HG03045 (cell line): ENCODE measurements around the gene PPP1R13B.

Experiments used
- ATAC-seq: cut with Tn5 transposase; IDR thresholded peaks from one replicate; pipeline ENCODE4 v1.9.1; 2021; ENCODE audit warnings: mild to moderate bottlenecking, moderate library complexity; ENCODE audit not compliant: unreplicated experiment

PPP1R13B gene

GRCh38 chr14:103836976-103837725 is 10.2 kb downstream of the PPP1R13B start:
- ATAC-seq = no peak

- ATAC-seq = no peak
Observed at GRCh38 chr14:103834956-103835355, 12.4 kb downstream of the PPP1R13B start.

DNA sequence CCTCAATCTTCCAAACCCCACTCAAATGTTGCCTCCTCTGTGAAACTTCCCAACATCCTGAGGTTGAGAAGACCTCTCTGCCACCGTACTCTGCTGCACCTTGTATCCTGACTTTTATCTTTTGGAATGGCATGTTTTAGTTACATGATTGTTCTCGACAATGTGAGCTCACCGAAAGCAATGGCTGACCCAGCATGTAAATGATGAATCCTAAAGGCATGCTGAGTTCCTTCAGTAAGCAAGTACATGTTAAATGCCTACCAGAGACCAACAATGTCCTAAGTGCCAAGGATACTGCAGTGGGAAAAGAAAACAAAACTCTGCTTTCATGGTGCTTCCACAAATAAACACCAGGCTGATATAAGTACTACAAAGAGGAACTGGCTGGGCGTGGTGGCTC is 13.7 kb downstream of the PPP1R13B start:
- no peak for ATAC-seq

GRCh38 chr14:103832046-103832445 is 15.3 kb downstream of the PPP1R13B start:
- no peak for ATAC-seq

GRCh38 chr14:103830511-103831270 is 16.7 kb downstream of the PPP1R13B start:
- ATAC-seq = no peak

GRCh38 chr14:103828315-103828967 is 18.9 kb downstream of the PPP1R13B start:
- ATAC-seq = no peak

DNA sequence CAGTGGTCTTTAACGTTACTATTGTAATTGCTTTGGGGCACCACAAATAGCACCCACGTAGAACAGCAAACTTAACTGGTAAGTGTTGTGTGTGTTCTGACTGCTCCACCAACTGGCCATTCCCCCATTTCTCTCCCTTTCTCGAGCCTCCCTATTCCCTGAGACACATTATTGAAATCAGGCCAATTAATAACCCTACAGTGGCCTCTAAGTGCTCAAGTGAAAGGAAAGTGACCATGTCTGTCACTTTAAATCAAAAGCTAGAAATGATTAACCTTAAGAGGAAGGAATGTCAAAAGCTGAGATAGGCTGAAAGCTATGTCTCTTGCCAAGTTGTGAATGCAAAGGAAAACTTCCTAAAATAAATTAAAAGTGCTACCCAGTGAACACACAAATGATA is 22.3 kb downstream of the PPP1R13B start:
- ATAC-seq = no peak

- no peak for ATAC-seq
Observed at GRCh38 chr14:103820908-103821307, 26.5 kb downstream of the PPP1R13B start.

- ATAC-seq = no peak
Observed at GRCh38 chr14:103820382-103820781, 27.0 kb downstream of the PPP1R13B start.

DNA sequence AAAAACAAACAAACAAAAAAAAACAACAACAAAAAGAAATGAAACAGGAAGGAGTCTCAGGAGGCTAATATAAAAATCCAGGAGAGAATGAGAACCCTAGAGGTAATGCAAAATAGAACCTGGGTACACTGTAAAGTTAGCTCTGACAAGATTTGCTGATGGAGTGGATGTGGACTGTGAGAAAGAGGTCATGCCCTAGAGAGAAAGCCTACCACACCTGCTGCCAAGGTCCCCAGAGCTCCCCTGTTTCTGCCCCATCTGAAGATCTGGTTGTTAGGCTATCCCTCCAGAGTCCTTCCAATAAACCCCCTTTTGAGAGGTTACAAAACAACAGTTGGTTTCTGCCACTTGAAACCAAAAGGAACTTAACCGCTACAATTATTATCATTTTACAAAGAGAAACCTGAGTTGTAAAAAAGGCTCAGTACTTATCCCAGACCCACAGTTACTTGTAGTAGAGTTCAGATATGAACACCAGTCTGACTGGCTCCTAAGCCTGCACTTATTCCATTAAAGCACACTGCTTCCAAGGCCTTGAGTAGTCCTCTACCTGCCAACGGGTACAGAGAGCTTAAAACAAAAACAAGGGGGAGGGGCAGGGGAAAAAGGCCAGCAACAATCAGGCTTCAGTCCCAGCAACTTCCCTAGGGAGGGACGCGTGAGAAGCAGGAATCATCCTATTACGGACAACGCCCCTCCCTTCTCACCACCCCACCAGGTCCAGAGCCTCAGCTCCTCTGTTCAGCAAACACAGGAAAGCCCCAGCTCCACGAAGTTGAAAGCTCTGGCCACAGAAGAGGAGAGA is 27.7 kb downstream of the PPP1R13B start:
- ATAC-seq = no peak

GRCh38 chr14:103818870-103819269 is 28.5 kb downstream of the PPP1R13B start:
- no peak for ATAC-seq

DNA sequence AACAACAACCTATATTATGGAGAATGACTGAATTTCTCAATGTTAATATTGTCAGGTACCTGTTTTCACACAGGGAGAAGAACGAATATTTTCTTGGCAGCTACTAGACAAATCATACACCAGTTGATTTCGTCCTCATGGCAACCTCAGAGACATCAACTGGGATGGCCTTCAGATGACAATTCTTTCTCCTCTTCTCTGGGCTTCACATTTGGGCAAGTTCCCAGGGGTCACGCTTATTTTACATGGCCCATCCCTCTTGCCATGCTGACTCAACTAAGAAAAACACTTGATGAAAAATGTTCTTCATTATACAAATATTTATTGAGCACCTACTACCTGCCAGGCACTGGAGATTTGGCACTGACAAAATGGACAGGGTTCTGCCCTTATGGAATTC is 29.0 kb downstream of the PPP1R13B start:
- ATAC-seq = no peak

- ATAC-seq = no peak
Observed at GRCh38 chr14:103817595-103817994, 29.8 kb downstream of the PPP1R13B start.

GRCh38 chr14:103816991-103817390 is 30.4 kb downstream of the PPP1R13B start:
- ATAC-seq = no peak

- no peak for ATAC-seq
Observed at GRCh38 chr14:103815253-103815652, 32.1 kb downstream of the PPP1R13B start.

DNA sequence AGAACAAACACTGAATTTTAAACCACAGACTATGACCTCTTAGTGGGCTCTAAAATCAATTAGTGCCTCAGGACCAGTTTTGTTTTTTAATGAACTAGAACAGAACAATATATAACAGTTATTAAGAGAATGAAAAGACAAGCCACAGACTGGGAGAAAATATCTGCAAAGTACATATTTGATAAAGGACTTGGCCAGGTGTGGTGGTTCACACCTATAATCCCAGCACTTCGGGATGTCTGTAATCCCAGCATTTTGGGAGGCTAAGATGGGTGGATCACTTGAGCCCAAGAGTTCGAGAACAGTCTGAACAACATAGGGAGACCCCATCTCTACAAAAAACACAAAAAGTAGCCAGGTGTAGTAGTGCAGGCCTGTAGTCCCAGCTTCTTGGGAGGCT is 36.2 kb downstream of the PPP1R13B start:
- ATAC-seq = no peak

DNA sequence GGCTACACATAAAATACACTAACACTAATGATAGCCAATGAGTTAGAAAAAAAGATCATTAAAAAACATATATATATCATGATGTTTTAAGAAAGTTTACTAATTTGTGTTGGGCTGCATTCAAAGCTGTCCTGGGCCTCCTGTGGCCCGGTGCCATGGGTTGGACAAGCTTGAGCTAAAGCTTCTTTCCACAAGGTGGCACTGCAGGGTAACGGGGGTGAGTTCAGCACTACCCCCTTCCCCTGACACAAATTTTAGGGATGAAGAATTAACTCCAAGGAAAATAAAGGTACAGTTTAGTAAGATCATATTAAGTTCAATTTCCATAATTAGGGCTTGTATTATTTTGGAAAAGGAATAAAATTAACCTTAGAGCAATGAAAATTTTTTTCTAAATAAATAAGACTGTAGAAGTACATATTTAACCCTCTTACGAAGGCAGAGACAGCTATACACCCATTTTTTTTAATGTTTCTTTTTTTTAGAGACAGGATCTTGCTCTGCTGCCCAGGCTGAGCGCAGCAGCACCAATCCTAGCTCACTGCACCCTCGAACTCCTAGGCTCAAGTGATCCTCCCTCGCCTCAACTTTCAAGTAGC is 38.9 kb downstream of the PPP1R13B start:
- ATAC-seq = no peak

DNA sequence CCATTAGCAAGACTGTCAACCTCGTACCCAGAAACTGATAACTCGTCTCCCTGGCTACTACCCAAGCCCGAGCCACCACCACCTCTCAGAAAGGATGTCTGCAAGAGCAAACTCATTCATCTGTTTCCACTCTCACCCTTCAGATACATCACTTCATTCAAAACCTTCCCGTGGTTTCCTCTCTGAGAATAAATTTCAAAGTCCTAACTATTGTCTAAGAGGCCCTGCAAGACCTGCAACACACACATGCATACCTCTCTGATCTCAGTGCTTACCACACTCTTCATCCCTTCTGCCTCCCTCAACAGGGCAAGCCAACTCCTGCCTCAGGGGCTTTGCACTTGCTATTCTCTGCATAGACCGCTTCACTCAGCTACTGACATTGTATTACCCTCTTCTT is 40.6 kb downstream of the PPP1R13B start:
- ATAC-seq = no peak

GRCh38 chr14:103805708-103806107 is 41.7 kb downstream of the PPP1R13B start:
- no peak for ATAC-seq

DNA sequence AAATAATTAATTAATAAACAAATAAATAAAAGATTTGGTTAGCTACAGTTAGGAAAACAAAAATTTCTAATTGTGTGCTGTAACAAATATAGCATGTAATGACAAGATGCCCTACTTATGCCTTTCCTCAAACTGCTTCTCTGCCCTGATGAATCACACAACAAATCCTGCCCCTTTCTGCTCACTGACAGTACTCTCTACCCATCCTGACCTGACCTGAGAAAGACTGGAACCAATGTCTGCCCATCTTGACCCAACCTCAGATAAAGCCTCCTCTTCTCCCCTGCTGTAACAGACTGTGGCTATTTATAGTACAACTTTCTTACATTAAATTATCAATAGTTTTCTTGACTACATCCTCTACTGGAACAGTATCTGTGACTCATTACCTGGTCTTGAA is 43.7 kb downstream of the PPP1R13B start:
- ATAC-seq = no peak

GRCh38 chr14:103802356-103802755 is 45.0 kb downstream of the PPP1R13B start:
- ATAC-seq = no peak
